ENCODE results near the gene MTREX.

MTREX gene

GRCh38 chr5:55384072-55384471 is 76.3 kb downstream of the MTREX start:
- DNase-seq (ENCODE audit: low read depth): no peak

- no peak for DNase-seq (ENCODE audit: low read depth)
Measured at GRCh38 chr5:55385227-55385626, 77.4 kb downstream of the MTREX start.

- DNase-seq (ENCODE audit: low read depth): no peak
Measured at GRCh38 chr5:55385846-55386245, 78.1 kb downstream of the MTREX start.

- DNase-seq (ENCODE audit: low read depth): no peak
Measured at GRCh38 chr5:55386356-55386755, 78.6 kb downstream of the MTREX start.

GRCh38 chr5:55387865-55388264 is 80.1 kb downstream of the MTREX start:
- DNase-seq (ENCODE audit: low read depth): no peak

GRCh38 chr5:55391707-55392106 is 83.9 kb downstream of the MTREX start:
- DNase-seq (ENCODE audit: low read depth): no peak

- DNase-seq (ENCODE audit: low read depth): no peak
Measured at GRCh38 chr5:55392669-55393068, 84.9 kb downstream of the MTREX start.

- no peak for DNase-seq (ENCODE audit: low read depth)
Measured at GRCh38 chr5:55393501-55394175, 85.8 kb downstream of the MTREX start.

- DNase-seq (ENCODE audit: low read depth): no peak
Measured at GRCh38 chr5:55402199-55402598, 94.4 kb downstream of the MTREX start.

GRCh38 chr5:55406292-55406691 is 98.5 kb downstream of the MTREX start:
- DNase-seq (ENCODE audit: low read depth): no peak

GRCh38 chr5:55407059-55407684 is 99.4 kb downstream of the MTREX start:
- peak; percentile 51 for DNase-seq (ENCODE audit: low read depth)

- no peak for DNase-seq (ENCODE audit: low read depth)
Measured at GRCh38 chr5:55407984-55408383, 100.2 kb downstream of the MTREX start.

GRCh38 chr5:55409775-55410174 is 102.0 kb downstream of the MTREX start:
- DNase-seq (ENCODE audit: low read depth): no peak

- no peak for DNase-seq (ENCODE audit: low read depth)
Measured at GRCh38 chr5:55410845-55411244, 103.1 kb downstream of the MTREX start.

- DNase-seq (ENCODE audit: low read depth): no peak
Measured at GRCh38 chr5:55411876-55412275, 104.1 kb downstream of the MTREX start.

GRCh38 chr5:55413644-55414043 is 105.9 kb downstream of the MTREX start:
- no peak for DNase-seq (ENCODE audit: low read depth)

GRCh38 chr5:55415071-55415470 is 107.3 kb downstream of the MTREX start:
- peak; percentile 44 for DNase-seq (ENCODE audit: low read depth)

GRCh38 chr5:55416306-55416705 is 108.5 kb downstream of the MTREX start:
- DNase-seq (ENCODE audit: low read depth): no peak

GRCh38 chr5:55418994-55419968 is 111.5 kb downstream of the MTREX start:
- peak; percentile 66 for DNase-seq (ENCODE audit: low read depth)

GRCh38 chr5:55421074-55421529 is 113.3 kb downstream of the MTREX start:
- no peak for DNase-seq (ENCODE audit: low read depth)

GRCh38 chr5:55426455-55426854 is 118.7 kb downstream of the MTREX start:
- DNase-seq (ENCODE audit: low read depth): no peak

- DNase-seq (ENCODE audit: low read depth): peak; percentile 78
Measured at GRCh38 chr5:55427157-55427556, 119.4 kb downstream of the MTREX start.

- DNase-seq (ENCODE audit: low read depth): no peak
Measured at GRCh38 chr5:55429221-55429612, 121.4 kb downstream of the MTREX start.
